Measurements from ENCODE around the gene RECQL. TPM values are rescaled to one million over a fixed set of nuclear protein-coding genes. Genes with fewer than 3 reads are reported as not detected.
"Not testable (repeated sequence)": the region's sequence is repeated elsewhere in the genome, so short reads cannot be mapped to it uniquely, and the experiment has no call there.

The RECQL gene
- total and polyA plus RNA-seq, 2 of the 4 experiments (the other 2 are of a cell fraction), result 29.4 to 67.0 TPM

- H2BK20ac ChIP-seq (ENCODE audit: low read depth, low read length); H3K14ac ChIP-seq (replicated peaks; ENCODE audit: low read depth, low read length); ATAC-seq (ENCODE audit: low read depth); H3K9ac ChIP-seq (ENCODE audit: low read depth, low read length); H2BK120ac ChIP-seq (ENCODE audit: low read depth, low read length); H3K9me1 ChIP-seq (ENCODE audit: insufficient read depth, low read length); H2BK5ac ChIP-seq (ENCODE audit: low read depth, low read length, poor library complexity, severe bottlenecking); CTCF ChIA-PET; H3K27ac ChIP-seq (ENCODE audit: insufficient read depth, low read length); dilution Hi-C loops (cut with HindIII; ENCODE audit: low sequenced_read_pairs, unreplicated experiment); H3K9me3 ChIP-seq (ENCODE audit: control insufficient read depth, insufficient read depth, low read length); BruUV-seq (replicated peaks); H3K27me3 ChIP-seq (ENCODE audit: control insufficient read depth, insufficient read depth, low read length); intact Hi-C loops (cut with micrococcal nuclease); H3K56ac ChIP-seq (ENCODE audit: extremely low read depth, insufficient read depth, low read length); H4K8ac ChIP-seq (ENCODE audit: low read depth in 2 of 2, low read length in 2 of 2); H4K5ac ChIP-seq (ENCODE audit: low read depth, low read length); in situ Hi-C loops (cut with MboI; ENCODE audit: low sequenced_read_pairs); H2BK15ac ChIP-seq (ENCODE audit: low read depth, low read length); H3K4me3 ChIP-seq (ENCODE audit: insufficient read depth, low read depth, low read length); H3K79me1 ChIP-seq (ENCODE audit: low read depth in 1 of 2, low read length in 2 of 2); H3K36me3 ChIP-seq (ENCODE audit: control insufficient read depth, insufficient read depth, low read length); H4K91ac ChIP-seq (ENCODE audit: insufficient read depth, low read depth, low read length); DNase-seq; H3K23ac ChIP-seq (ENCODE audit: low read depth, low read length); POLR2A ChIA-PET (ENCODE audit: unreplicated experiment); H2AK9ac ChIP-seq (replicated peaks; ENCODE audit: low read depth, low read length, poor library complexity); H3K4ac ChIP-seq (ENCODE audit: low read depth, low read length); H2AFZ ChIP-seq (replicated peaks; ENCODE audit: low read length, poor library complexity); H4K20me1 ChIP-seq (ENCODE audit: insufficient read depth, low read length); H3K4me2 ChIP-seq (ENCODE audit: low read depth, low read length); H3K18ac ChIP-seq (ENCODE audit: low read depth, low read length); H2AK5ac ChIP-seq (ENCODE audit: low read depth, low read length); H3K4me1 ChIP-seq (ENCODE audit: control insufficient read depth, insufficient read depth, low read length): not testable (repeated sequence)
- WGBS, 2 experiments (ENCODE audit: extremely low coverage in 2 of 2, insufficient read length in 1 of 2), result 79% methylated on average over 5 of the region's 30 CpGs; no CpG with 5 or more reads in 1 of the 2 experiments
Measured at GRCh38 chr12:21419009-21419699, 82.3 kb downstream of the RECQL start.

Other genes with a start within 250 kb of the RECQL start
- gene SLCO1A2, start 166.7 kb downstream of the RECQL start, total RNA-seq (2012; rRNA removed), result not detected in 2 replicates
- gene SLCO1A2, start 166.7 kb downstream of the RECQL start, polyA plus RNA-seq (2012; rRNA removed), result not detected in 2 replicates
- gene IAPP, start 128.7 kb downstream of the RECQL start, total RNA-seq (2012; rRNA removed), result not detected in 2 replicates
- gene IAPP, start 128.7 kb downstream of the RECQL start, polyA plus RNA-seq (2012; rRNA removed), result not detected in 2 replicates
- gene PYROXD1, start 64.0 kb downstream of the RECQL start, total RNA-seq (2012; rRNA removed), result 10.9 and 14.4 TPM in 2 replicates
- gene PYROXD1, start 64.0 kb downstream of the RECQL start, polyA plus RNA-seq (2012; rRNA removed), result 6.6 and 7.1 TPM in 2 replicates
- 50.5 and 83.9 TPM in 2 replicates for gene GOLT1B, start 154 bp upstream of the RECQL start, total RNA-seq (2012; rRNA removed)
- 17.8 and 27.2 TPM in 2 replicates for gene GOLT1B, start 154 bp upstream of the RECQL start, polyA plus RNA-seq (2012; rRNA removed)
- under 0.01 and 0.28 TPM in 2 replicates for gene SPX, start 24.7 kb upstream of the RECQL start, total RNA-seq (2012; rRNA removed)
- 0.06 and 0.12 TPM in 2 replicates for gene SPX, start 24.7 kb upstream of the RECQL start, polyA plus RNA-seq (2012; rRNA removed)
- not detected in 2 replicates for gene GYS2, start 103.2 kb upstream of the RECQL start, total RNA-seq (2012; rRNA removed)
- not detected in 2 replicates for gene GYS2, start 103.2 kb upstream of the RECQL start, polyA plus RNA-seq (2012; rRNA removed)
- 623 and 997 TPM in 2 replicates for gene LDHB, start 156.2 kb upstream of the RECQL start, total RNA-seq (2012; rRNA removed)
- 508 and 630 TPM in 2 replicates for gene LDHB, start 156.2 kb upstream of the RECQL start, polyA plus RNA-seq (2012; rRNA removed)